Measurements from ENCODE around the gene RAMAC.

- TF ChIP-seq CTCF (IDR thresholded peaks at IDR 0.05; ENCODE audit: low read depth, low read length, poor library complexity, severe bottlenecking) (no peak), EZH2phosphoT487 (IDR thresholded peaks at IDR 0.05; ENCODE audit: borderline replicate concordance, low read length) (no peak)
Observed at GRCh38 chr15:82999426-82999825, 13.4 kb downstream of the RAMAC start.

Measured in DOHH2 (cell line).